ENCODE data around the gene PDE6B. TPM values are rescaled to one million over a fixed set of nuclear protein-coding genes. Genes with fewer than 3 reads are reported as not detected.

The PDE6B gene
- total and polyA plus RNA-seq, 4 donors, result 1.1 to 4.0 (median 2.1) TPM

DNA sequence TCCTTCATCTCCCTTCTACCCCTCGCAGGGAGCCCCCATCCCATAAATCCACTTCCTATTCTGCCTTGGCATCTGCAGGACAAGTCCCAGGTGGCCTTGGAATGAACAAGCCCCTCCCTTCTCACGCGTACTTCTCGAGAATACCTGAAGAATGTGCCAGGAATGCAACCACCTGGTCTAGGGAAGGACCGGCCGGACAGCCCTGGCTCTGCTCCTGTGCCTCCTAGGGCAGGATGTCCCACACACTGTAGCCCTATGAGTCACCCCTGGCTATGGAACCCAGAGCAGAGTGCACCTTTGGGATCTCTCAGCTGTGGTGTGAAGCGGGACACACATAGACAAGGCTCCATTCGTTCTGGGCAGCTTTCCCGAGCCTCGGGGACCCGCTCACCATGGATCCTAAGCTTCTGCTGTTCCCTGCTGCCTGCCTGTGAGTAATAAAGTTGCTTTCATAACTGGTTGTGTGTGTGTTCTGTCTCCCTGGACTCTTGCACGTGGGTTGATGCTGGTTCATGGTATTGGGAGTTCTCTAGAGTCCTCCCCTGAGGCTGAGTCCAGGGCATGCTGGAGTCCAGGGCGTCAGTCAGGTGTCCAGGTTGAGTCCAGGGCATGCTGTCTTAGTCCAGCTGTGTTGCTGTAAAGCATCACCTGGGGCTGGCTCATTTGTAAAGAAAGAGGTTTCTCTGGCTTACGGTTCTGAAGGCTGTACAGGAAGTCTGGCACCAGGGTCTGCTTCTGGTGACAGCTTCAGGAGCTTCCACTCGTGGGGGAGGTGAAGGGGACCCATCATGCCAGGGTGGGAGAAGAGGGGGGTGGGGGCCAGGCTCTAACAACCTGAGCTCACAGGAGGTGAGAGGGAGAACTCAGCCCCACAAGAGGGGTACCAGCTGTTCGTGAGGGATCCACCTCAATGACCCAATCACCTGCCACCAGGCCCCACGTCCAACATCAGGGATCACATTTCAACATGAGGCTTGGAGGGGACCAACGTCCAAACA lies 7.4 kb upstream of the PDE6B start:
- Histone ChIP-seq H3K9me3 (ENCODE audit: control insufficient read depth, low read length) (peaks cover 5% of the 10 kb centered on the region), H3K4me3 (ENCODE audit: low read length in 2 of 2) (no peak overlapping the region), H3K4me1 (ENCODE audit: control insufficient read depth in 1 of 2, insufficient read depth in 2 of 2, low read length in 2 of 2) (no peaks in the 10 kb centered on the region), H3K27me3 (ENCODE audit: control insufficient read depth in 1 of 2, insufficient read depth in 2 of 2, low read length in 1 of 2) (no peaks in the 10 kb centered on the region), H3K36me3 (ENCODE audit: control insufficient read depth in 1 of 2, insufficient read depth in 2 of 2, low read length in 1 of 2) (no peaks in the 10 kb centered on the region), H3K27ac (ENCODE audit: low read depth in 1 of 2, low read length in 2 of 2) (no peak overlapping the region)
- ATAC-seq (ENCODE audit: low FRiP score) (no peak), DNase-seq (peak; percentile 18 to 54)
- 68 to 70% methylated on average over 18 of the region's 18 CpGs for WGBS, 2 donors
- intact Hi-C loops (cut with DNase I), result no loop called here

DNA sequence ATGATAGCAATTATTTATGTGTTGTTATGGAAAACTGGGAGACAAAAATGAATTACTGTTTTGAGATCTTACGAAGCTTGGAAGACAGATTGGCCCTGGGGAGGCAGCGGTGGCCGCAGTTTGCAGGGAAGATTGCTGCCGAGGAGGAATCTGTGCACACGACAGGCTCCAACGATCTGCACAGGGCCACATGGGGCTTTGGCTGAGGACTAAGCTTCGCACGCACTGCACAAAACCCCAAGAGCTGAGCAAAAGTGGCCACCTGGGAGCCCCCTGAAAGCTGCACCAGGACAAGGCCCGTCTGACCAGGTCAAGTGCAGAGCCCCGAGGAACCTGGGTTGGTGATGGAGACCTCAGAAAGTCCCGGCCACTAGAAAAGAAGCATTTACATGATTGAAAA lies 5.2 kb upstream of the PDE6B start:
- DNase-seq (peak; percentile 19 to 45), ATAC-seq (ENCODE audit: low FRiP score) (no peak)
- WGBS, 2 donors, result 72 to 73% methylated on average over 11 of the region's 11 CpGs
- Histone ChIP-seq H3K4me3 (ENCODE audit: low read length in 2 of 2) (no peak overlapping the region), H3K36me3 (ENCODE audit: control insufficient read depth in 1 of 2, insufficient read depth in 2 of 2, low read length in 1 of 2) (no peaks in the 10 kb centered on the region), H3K9me3 (ENCODE audit: control insufficient read depth, low read length) (peaks cover 2% of the 10 kb centered on the region), H3K27ac (ENCODE audit: low read depth in 1 of 2, low read length in 2 of 2) (no peak overlapping the region), H3K27me3 (ENCODE audit: control insufficient read depth in 1 of 2, insufficient read depth in 2 of 2, low read length in 1 of 2) (no peaks in the 10 kb centered on the region), H3K4me1 (ENCODE audit: control insufficient read depth in 1 of 2, insufficient read depth in 2 of 2, low read length in 2 of 2) (no peaks in the 10 kb centered on the region)
- intact Hi-C loops (cut with DNase I), result no loop called here

DNA sequence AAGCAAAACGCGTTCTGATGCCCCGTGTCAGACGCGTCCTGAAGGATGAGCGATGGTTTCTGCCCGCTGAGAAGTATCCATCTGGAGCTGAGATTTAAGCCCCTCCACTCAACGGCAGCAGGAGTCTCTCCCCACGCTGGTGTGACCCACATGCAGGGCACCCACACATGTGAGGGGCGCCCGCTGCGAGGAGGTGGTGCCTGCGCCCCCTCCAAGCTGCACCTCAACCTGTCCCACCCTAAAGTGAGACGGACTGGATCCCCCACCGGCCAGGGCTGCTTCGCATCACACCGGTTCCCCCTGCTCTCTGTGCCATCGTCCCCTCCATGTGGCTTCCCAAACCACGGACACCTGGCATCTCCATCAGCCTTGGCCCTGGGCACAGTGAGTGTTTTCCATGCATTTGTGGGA lies 4.5 kb upstream of the PDE6B start:
- no peak overlapping the region for H3K27ac ChIP-seq (ENCODE audit: low read depth in 1 of 2, low read length in 2 of 2)
- ATAC-seq (ENCODE audit: low FRiP score) (no peak), DNase-seq (peak; percentile 36 to 57)
- H3K9me3 ChIP-seq (ENCODE audit: control insufficient read depth, low read length), result peaks cover 2% of the 10 kb centered on the region
- H3K36me3 ChIP-seq (ENCODE audit: control insufficient read depth in 1 of 2, insufficient read depth in 2 of 2, low read length in 1 of 2), result no peaks in the 10 kb centered on the region
- intact Hi-C loops (cut with DNase I), result no loop called here
- H3K4me1 ChIP-seq (ENCODE audit: control insufficient read depth in 1 of 2, insufficient read depth in 2 of 2, low read length in 2 of 2), result no peaks in the 10 kb centered on the region
- no peak overlapping the region for H3K4me3 ChIP-seq (ENCODE audit: low read length in 2 of 2)
- no peaks in the 10 kb centered on the region for H3K27me3 ChIP-seq (ENCODE audit: control insufficient read depth in 1 of 2, insufficient read depth in 2 of 2, low read length in 1 of 2)
- 89 to 92% methylated on average over 19 of the region's 19 CpGs for WGBS, 2 donors

DNA sequence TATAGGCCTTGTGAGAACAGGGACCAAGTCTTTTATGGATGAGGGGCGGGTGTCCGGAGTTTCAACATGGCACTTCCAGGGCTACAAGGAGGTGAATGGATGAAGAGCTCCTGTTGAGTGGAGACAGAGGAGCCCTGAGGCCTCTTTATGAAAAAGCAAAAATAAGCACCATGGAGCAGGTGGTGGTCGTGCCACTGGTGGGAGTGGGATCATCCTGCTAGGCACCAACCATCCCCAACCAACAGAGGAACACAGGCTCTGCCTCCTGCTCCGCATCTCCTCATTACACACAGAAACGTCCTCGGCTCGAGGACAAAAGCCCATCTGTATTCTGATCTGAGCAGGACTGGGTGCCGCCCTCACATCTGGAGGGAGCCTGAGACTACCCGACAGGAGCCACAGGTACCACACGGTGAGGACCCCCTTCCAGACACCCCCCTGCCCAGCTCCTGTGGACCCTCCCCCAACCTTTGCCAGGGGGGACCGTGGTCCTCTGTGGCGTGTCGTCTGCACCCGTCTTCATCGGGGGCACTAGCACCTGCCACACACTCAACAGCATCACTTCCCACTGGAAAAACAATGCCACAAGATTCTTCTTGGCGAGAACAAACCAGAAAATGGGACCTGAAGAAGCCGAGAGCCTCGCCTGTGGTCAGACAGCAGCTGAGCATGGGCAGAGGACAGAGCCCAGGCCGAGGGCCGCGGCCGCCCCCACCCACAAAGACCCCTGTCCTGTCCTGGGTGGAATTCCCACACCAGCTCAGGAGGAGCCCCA lies 3.9 kb upstream of the PDE6B start:
- peaks cover 2% of the 10 kb centered on the region for H3K9me3 ChIP-seq (ENCODE audit: control insufficient read depth, low read length)
- H3K4me1 ChIP-seq (ENCODE audit: control insufficient read depth in 1 of 2, insufficient read depth in 2 of 2, low read length in 2 of 2), result no peaks in the 10 kb centered on the region
- peak; percentile 11 to 66 for DNase-seq
- no peak overlapping the region for H3K4me3 ChIP-seq (ENCODE audit: low read length in 2 of 2)
- WGBS, 2 donors, result 82 to 85% methylated on average over 22 of the region's 22 CpGs
- intact Hi-C loops (cut with DNase I), result no loop called here
- H3K36me3 ChIP-seq (ENCODE audit: control insufficient read depth in 1 of 2, insufficient read depth in 2 of 2, low read length in 1 of 2), result no peaks in the 10 kb centered on the region
- H3K27me3 ChIP-seq (ENCODE audit: control insufficient read depth in 1 of 2, insufficient read depth in 2 of 2, low read length in 1 of 2), result no peaks in the 10 kb centered on the region
- no peak overlapping the region for H3K27ac ChIP-seq (ENCODE audit: low read depth in 1 of 2, low read length in 2 of 2)
- ATAC-seq (ENCODE audit: low FRiP score), result no peak

DNA sequence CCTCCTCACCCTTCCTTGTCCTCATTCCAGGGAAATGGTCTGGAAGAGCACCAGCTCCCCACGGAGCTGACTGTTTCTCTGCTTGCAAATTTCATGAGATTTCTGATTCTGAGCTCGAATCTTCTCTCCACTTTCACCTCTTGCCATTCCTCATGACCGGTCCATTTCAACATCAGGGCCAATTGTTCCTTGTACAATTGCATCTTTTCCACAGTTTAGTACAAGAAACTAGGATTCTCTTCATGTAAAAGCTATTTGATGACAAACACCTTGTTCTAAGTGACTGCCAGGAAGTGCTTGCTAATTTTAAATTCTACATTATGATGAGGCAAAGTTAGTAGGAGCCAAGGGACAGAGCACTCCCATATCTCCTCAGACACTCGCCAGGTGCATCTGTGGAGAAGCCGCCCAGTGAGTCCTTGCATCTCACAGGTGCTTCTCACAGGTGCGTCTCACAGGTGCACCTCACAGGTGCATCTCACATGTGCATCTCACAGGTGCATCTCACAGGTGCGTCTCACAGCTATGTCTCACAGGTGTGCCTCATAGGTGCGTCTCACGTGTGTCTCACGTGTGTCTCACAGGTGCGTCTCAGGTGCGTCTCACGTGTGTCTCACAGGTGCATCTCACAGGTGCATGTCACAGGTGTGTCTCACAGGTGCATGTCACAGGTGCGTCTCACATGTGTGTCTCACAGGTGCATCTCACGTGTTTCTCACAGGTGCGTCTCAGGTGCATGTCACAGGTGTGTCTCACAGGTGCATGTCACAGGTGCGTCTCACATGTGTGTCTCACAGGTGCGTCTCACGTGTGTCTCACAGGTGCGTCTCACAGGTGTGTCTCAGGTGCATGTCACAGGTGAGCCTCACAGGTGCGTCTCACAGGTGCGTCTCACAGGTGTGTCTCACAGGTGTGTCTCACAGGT lies 3.0 kb upstream of the PDE6B start:
- DNase-seq (peak; percentile 29 to 30), ATAC-seq (ENCODE audit: low FRiP score) (no peak)
- H3K4me1 ChIP-seq (ENCODE audit: control insufficient read depth in 1 of 2, insufficient read depth in 2 of 2, low read length in 2 of 2), result no peaks in the 10 kb centered on the region
- H3K36me3 ChIP-seq (ENCODE audit: control insufficient read depth in 1 of 2, insufficient read depth in 2 of 2, low read length in 1 of 2), result no peaks in the 10 kb centered on the region
- peaks cover 2% of the 10 kb centered on the region for H3K9me3 ChIP-seq (ENCODE audit: control insufficient read depth, low read length)
- WGBS, 2 donors, result 85 to 90% methylated on average over 22 of the region's 22 CpGs
- intact Hi-C loops (cut with DNase I), result no loop called here
- H3K27me3 ChIP-seq (ENCODE audit: control insufficient read depth in 1 of 2, insufficient read depth in 2 of 2, low read length in 1 of 2), result no peaks in the 10 kb centered on the region
- no peak overlapping the region for H3K27ac ChIP-seq (ENCODE audit: low read depth in 1 of 2, low read length in 2 of 2)
- no peak overlapping the region for H3K4me3 ChIP-seq (ENCODE audit: low read length in 2 of 2)

DNA sequence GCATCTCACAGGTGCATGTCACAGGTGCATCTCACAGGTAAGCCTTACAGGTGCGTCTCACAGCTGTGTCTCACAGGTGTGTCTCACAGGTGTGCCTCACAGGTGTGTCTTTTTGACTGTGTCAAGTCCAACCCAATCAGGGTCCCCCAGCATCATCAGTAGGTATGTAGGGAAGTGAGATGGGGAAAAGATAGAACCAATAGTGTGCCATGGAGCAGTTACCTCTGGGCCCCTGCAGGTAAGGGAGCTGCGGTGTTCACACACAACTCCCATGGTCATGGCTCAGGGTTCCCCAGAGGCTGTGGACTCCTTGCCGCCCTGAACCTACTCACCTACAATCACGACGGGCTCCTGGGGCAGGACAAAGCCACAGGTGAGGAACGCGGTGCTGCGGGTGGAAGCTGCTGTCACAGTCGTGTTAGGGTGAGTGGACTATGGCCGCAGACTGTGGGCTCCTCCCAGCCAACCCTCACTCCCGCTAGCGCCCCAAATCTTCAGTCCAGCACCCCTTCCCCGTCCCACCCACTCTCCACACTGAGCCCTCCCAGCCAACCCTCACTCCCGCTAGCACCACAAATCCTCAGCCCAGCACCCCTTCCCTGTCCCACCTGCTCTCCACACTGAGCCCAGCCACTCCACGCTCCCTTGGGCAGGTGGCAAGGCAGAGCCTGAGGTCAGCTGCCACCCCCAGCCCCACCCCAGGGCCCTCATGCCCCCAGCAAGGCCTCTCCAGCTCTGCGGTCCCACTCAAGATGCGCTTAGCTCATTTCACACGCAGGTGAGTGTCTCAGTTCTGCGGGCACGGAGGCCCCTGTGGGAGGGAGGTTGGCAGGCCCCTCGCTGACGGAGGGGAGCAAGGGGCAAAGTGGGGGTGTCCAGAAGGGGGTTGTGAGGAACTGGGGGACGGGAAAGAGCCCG lies 2.1 kb upstream of the PDE6B start:
- 76 to 79% methylated on average over 24 of the region's 24 CpGs for WGBS, 2 donors
- intact Hi-C loops (cut with DNase I), result no loop called here
- H3K9me3 ChIP-seq (ENCODE audit: control insufficient read depth, low read length), result no peaks in the 10 kb centered on the region
- no peaks in the 10 kb centered on the region for H3K27me3 ChIP-seq (ENCODE audit: control insufficient read depth in 1 of 2, insufficient read depth in 2 of 2, low read length in 1 of 2)
- DNase-seq (peak; percentile 32 to 67), ATAC-seq (ENCODE audit: low FRiP score) (no peak)
- H3K4me1 ChIP-seq (ENCODE audit: control insufficient read depth in 1 of 2, insufficient read depth in 2 of 2, low read length in 2 of 2), result no peaks in the 10 kb centered on the region
- H3K27ac ChIP-seq (ENCODE audit: low read depth in 1 of 2, low read length in 2 of 2), result no peak overlapping the region
- no peaks in the 10 kb centered on the region for H3K36me3 ChIP-seq (ENCODE audit: control insufficient read depth in 1 of 2, insufficient read depth in 2 of 2, low read length in 1 of 2)
- H3K4me3 ChIP-seq (ENCODE audit: low read length in 2 of 2), result no peak overlapping the region

DNA sequence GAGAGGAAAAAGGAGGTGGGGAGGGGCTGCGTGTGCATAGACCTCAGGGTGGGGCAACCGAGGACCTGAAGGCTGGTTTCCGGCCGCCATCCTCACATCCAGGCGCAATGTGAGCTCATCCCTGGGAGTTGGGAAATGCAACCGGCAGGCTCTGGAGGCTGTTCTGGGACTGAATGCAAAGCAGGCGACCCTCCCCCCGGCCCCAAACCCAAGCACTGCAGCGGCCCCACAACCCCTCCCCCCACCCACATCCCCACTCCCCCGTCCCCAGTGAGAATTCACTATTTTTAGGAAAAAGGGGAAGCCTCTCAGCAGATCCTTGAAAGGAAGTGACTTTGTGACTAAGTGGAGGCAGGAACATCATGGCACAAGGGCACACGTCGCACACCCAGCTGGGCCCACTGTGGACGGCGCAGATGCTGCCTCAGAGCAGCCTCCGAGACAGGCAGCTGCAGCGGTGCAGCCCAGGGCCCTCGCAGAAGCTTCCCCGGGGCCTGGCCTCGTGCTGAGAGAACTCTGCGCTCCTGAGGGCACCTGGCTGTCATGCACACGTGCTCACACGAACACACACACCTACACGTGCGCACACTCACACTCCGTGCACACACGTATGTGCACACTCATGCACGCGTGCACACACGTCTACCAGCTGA lies 1.3 kb upstream of the PDE6B start:
- no peaks in the 10 kb centered on the region for H3K9me3 ChIP-seq (ENCODE audit: control insufficient read depth, low read length)
- intact Hi-C loops (cut with DNase I), result no loop called here
- no peak for ATAC-seq (ENCODE audit: low FRiP score)
- H3K4me1 ChIP-seq (ENCODE audit: control insufficient read depth in 1 of 2, insufficient read depth in 2 of 2, low read length in 2 of 2), result no peaks in the 10 kb centered on the region
- 50 to 55% methylated on average over 29 of the region's 29 CpGs for WGBS, 2 donors
- peak; percentile 33 to 53 for DNase-seq
- no peak overlapping the region for H3K27ac ChIP-seq (ENCODE audit: low read depth in 1 of 2, low read length in 2 of 2)
- no peaks in the 10 kb centered on the region for H3K36me3 ChIP-seq (ENCODE audit: control insufficient read depth in 1 of 2, insufficient read depth in 2 of 2, low read length in 1 of 2)
- no peaks in the 10 kb centered on the region for H3K27me3 ChIP-seq (ENCODE audit: control insufficient read depth in 1 of 2, insufficient read depth in 2 of 2, low read length in 1 of 2)
- no peak overlapping the region for H3K4me3 ChIP-seq (ENCODE audit: low read length in 2 of 2)
